ENCODE results near the gene TBC1D12. TPM values are rescaled to one million over a fixed set of nuclear protein-coding genes. Genes with fewer than 3 reads are reported as not detected.

The TBC1D12 gene
- total RNA-seq, 4 donors from 2014 or later = 30.0 to 36.0 (median 32.9) TPM

GRCh38 chr10:94485094-94485493 lies 82.8 kb downstream of the TBC1D12 start:
- peaks cover 0 to 28% (median 7%) of the 10 kb centered on the region in 4 donors for H3K9me3 ChIP-seq
- peaks cover 0 to 12% (median 0%) of the 10 kb centered on the region in 4 donors for H3K4me1 ChIP-seq
- DNase-seq (ENCODE audit: low spot score in 2 of 2) = no peak
- H3K27ac ChIP-seq = no peak overlapping the region
- peaks cover 0 to 24% (median 0%) of the 10 kb centered on the region in 3 donors for H3K36me3 ChIP-seq
- TF ChIP-seq CTCF (IDR thresholded peaks at IDR 0.05) (no peak), POLR2A (IDR thresholded peaks at IDR 0.05) (no peak), EP300 (IDR thresholded peaks at IDR 0.05) (no peak)
- 93 to 95% methylated on average over 1 of the region's 1 CpG for WGBS, 2 donors
- H3K4me3 ChIP-seq = no peak overlapping the region
- H3K27me3 ChIP-seq = no peaks in the 10 kb centered on the region

- Histone ChIP-seq H3K27me3 (no peaks in the 10 kb centered on the region), H3K27ac (no peak overlapping the region), H3K4me1 (peaks cover 0 to 28% (median 3%) of the 10 kb centered on the region in 4 donors), H3K9me3 (peaks cover 0 to 28% (median 7%) of the 10 kb centered on the region in 4 donors), H3K4me3 (no peak overlapping the region), H3K36me3 (peaks cover 0 to 18% (median 0%) of the 10 kb centered on the region in 3 donors)
- no peak for DNase-seq (ENCODE audit: low spot score in 2 of 2)
- WGBS, 2 donors = 96 to 97% methylated on average over 3 of the region's 3 CpGs
- TF ChIP-seq CTCF (IDR thresholded peaks at IDR 0.05) (no peak), EP300 (IDR thresholded peaks at IDR 0.05) (no peak), POLR2A (IDR thresholded peaks at IDR 0.05) (no peak)
These were observed 85.2 kb downstream of the TBC1D12 start for GRCh38 chr10:94487575-94487974.

- TF ChIP-seq POLR2A (IDR thresholded peaks at IDR 0.05) (no peak), EP300 (IDR thresholded peaks at IDR 0.05) (no peak), CTCF (IDR thresholded peaks at IDR 0.05) (no peak)
- peaks cover 0 to 22% (median 4%) of the 10 kb centered on the region in 4 donors for H3K9me3 ChIP-seq
- no peak overlapping the region for H3K4me3 ChIP-seq
- H3K4me1 ChIP-seq = peaks cover 0 to 28% (median 3%) of the 10 kb centered on the region in 4 donors
- H3K27ac ChIP-seq = no peak overlapping the region
- no peak for DNase-seq (ENCODE audit: low spot score in 2 of 2)
- WGBS, 2 donors = 95 to 98% methylated on average over 4 of the region's 4 CpGs
- H3K36me3 ChIP-seq = peaks cover 0 to 12% (median 0%) of the 10 kb centered on the region in 3 donors
- no peaks in the 10 kb centered on the region for H3K27me3 ChIP-seq
These were observed 86.8 kb downstream of the TBC1D12 start for GRCh38 chr10:94489107-94489506.

GRCh38 chr10:94489976-94490788 lies 87.8 kb downstream of the TBC1D12 start:
- no peak overlapping the region for H3K27ac ChIP-seq
- H3K27me3 ChIP-seq = no peaks in the 10 kb centered on the region
- peaks cover 0 to 28% (median 3%) of the 10 kb centered on the region in 4 donors for H3K4me1 ChIP-seq
- TF ChIP-seq CTCF (IDR thresholded peaks at IDR 0.05) (no peak), EP300 (IDR thresholded peaks at IDR 0.05) (no peak), POLR2A (IDR thresholded peaks at IDR 0.05) (no peak)
- peaks cover 0 to 11% (median 0%) of the 10 kb centered on the region in 4 donors for H3K9me3 ChIP-seq
- no peak for DNase-seq (ENCODE audit: low spot score in 2 of 2)
- H3K36me3 ChIP-seq = peaks cover 0 to 15% (median 0%) of the 10 kb centered on the region in 3 donors
- H3K4me3 ChIP-seq = no peak overlapping the region
- 53 to 71% methylated on average over 3 of the region's 3 CpGs for WGBS, 2 donors

- peaks cover 0 to 28% (median 3%) of the 10 kb centered on the region in 4 donors for H3K4me1 ChIP-seq
- DNase-seq (ENCODE audit: low spot score in 2 of 2) = no peak
- H3K27me3 ChIP-seq = no peaks in the 10 kb centered on the region
- no peak for TF ChIP-seq POLR2A (IDR thresholded peaks at IDR 0.05)
- no peak for TF ChIP-seq CTCF (IDR thresholded peaks at IDR 0.05)
- TF ChIP-seq EP300 (IDR thresholded peaks at IDR 0.05) = no peak
- no peak overlapping the region for H3K4me3 ChIP-seq
- no peak overlapping the region for H3K27ac ChIP-seq
- H3K36me3 ChIP-seq = peaks cover 0 to 15% (median 0%) of the 10 kb centered on the region in 3 donors
- H3K9me3 ChIP-seq = peaks cover 0 to 9% (median 0%) of the 10 kb centered on the region in 4 donors
These were observed 88.4 kb downstream of the TBC1D12 start for GRCh38 chr10:94490789-94491039.
